HepG2 (cell line): ENCODE measurements around the gene PEX11B. TPM values are rescaled to one million over a fixed set of nuclear protein-coding genes. Genes with fewer than 3 reads are reported as not detected.

Source experiments
- AGO2 ChIP-seq: fragments of 200-400 bp; formaldehyde crosslinking; optimal IDR thresholded peaks from 2 replicates; pipeline ENCODE3; 2017; ENCODE audit warnings: mild to moderate bottlenecking, low read depth, low read length, moderate library complexity
- ATF4 ChIP-seq, 2 experiments: fragments of 450-650 bp in 1 of 2; sonication (generic) in 1 of 2; formaldehyde crosslinking; IDR thresholded peaks; 2 replicates each; pipeline versions ENCODE4 v1.5.0 to v1.8.0; 2020 to 2022; ENCODE audit warnings: mild to moderate bottlenecking in 1 of 2, missing genetic modification reagents in 1 of 2
- HIVEP1 ChIP-seq: sonication (generic); formaldehyde crosslinking; IDR thresholded peaks from 2 replicates; pipeline ENCODE4 v1.4.0; 2020; ENCODE audit warnings: mild to moderate bottlenecking, missing genetic modification reagents
- JUN ChIP-seq: sonication (generic); formaldehyde crosslinking; IDR thresholded peaks from 2 replicates; pipeline ENCODE4 v1.4.0; 2020; ENCODE audit warnings: mild to moderate bottlenecking, missing genetic modification reagents
- KLF11 ChIP-seq: IDR thresholded peaks from 2 replicates; pipeline ENCODE4 v1.6.1; 2016; ENCODE audit warnings: missing compliant biosample characterization
- KLF12 ChIP-seq: sonication (generic); formaldehyde crosslinking; IDR thresholded peaks from 2 replicates; pipeline ENCODE4 v1.4.0; 2020; ENCODE audit warnings: missing genetic modification reagents, borderline replicate concordance
- KLF9 ChIP-seq: IDR thresholded peaks from 2 replicates; pipeline ENCODE4 v1.6.1; 2016; ENCODE audit warnings: low read depth
- MEIS1 ChIP-seq: sonication (generic); formaldehyde crosslinking; IDR thresholded peaks from 2 replicates; pipeline ENCODE4 v1.9.0; 2021; ENCODE audit warnings: mild to moderate bottlenecking, missing genetic modification reagents, moderate library complexity, borderline replicate concordance
- MTERF4 ChIP-seq: sonication (generic); formaldehyde crosslinking; IDR thresholded peaks from 2 replicates; pipeline ENCODE4 v1.8.0; 2023; ENCODE audit warnings: mild to moderate bottlenecking, missing genetic modification reagents
- PHF5A ChIP-seq: IDR thresholded peaks from one replicate; pipeline ENCODE4 v1.6.1; 2018; ENCODE audit warnings: low read depth, missing genetic modification reagents; ENCODE audit not compliant: unreplicated experiment
- SKI ChIP-seq: fragments of 450-650 bp; IDR thresholded peaks from one replicate; pipeline ENCODE4 v1.6.1; 2018; ENCODE audit warnings: mild to moderate bottlenecking; ENCODE audit not compliant: partially characterized antibody
- SKIL ChIP-seq: sonication (generic); formaldehyde crosslinking; IDR thresholded peaks from 2 replicates; pipeline ENCODE4 v1.8.0; 2022; ENCODE audit warnings: missing genetic modification reagents, mild to moderate bottlenecking, moderate library complexity, borderline replicate concordance
- ZFX ChIP-seq: sonication (generic); formaldehyde crosslinking; IDR thresholded peaks from 2 replicates; pipeline ENCODE4 v1.4.0; 2020; ENCODE audit warnings: mild to moderate bottlenecking, low read depth, missing genetic modification reagents, moderate library complexity
- ZNF138 ChIP-seq: sonication (generic); formaldehyde crosslinking; IDR thresholded peaks from 2 replicates; pipeline ENCODE4 v1.5.0; 2020; ENCODE audit warnings: mild to moderate bottlenecking, low read depth, missing genetic modification reagents
- ZNF333 ChIP-seq: sonication (generic); formaldehyde crosslinking; IDR thresholded peaks from 2 replicates; pipeline ENCODE4 v1.4.0; 2020; ENCODE audit warnings: mild to moderate bottlenecking, missing genetic modification reagents, borderline replicate concordance
- ZNF451 ChIP-seq: sonication (generic); formaldehyde crosslinking; IDR thresholded peaks from 2 replicates; pipeline ENCODE4 v1.5.0; 2020; ENCODE audit warnings: mild to moderate bottlenecking, missing genetic modification reagents
- ZNF546 ChIP-seq: sonication (generic); formaldehyde crosslinking; conservative IDR thresholded peaks from 2 replicates; pipeline ENCODE4 v1.8.1; 2023; ENCODE audit warnings: mild to moderate bottlenecking, missing genetic modification reagents
- ZNF619 ChIP-seq: sonication (generic); formaldehyde crosslinking; IDR thresholded peaks from 2 replicates; pipeline ENCODE4 v1.4.0; 2020; ENCODE audit warnings: mild to moderate bottlenecking, missing genetic modification reagents
- ZNF644 ChIP-seq: IDR thresholded peaks from 2 replicates; pipeline ENCODE4 v1.6.1; 2016; ENCODE audit warnings: low read depth
- ZNF670 ChIP-seq: sonication (generic); formaldehyde crosslinking; IDR thresholded peaks from 2 replicates; pipeline ENCODE4 v1.8.0; 2022; ENCODE audit warnings: mild to moderate bottlenecking, missing genetic modification reagents, borderline replicate concordance
- polyA plus RNA-seq, 8 experiments: library from polyadenylated mRNA; depleted of rRNA in 3 of 8; stranded (reverse) in 7 of 8; unstranded in 1 of 8; fragments of >200 nt; fragmentation: Illumina TruSeq in 4 of 8; extraction: Trizol in 4 of 8; gene quantifications; 2 replicates each; pipeline versions ENCODE4 v1.2.1 to v1.2.3, GENCODE V29; 2011 to 2016; ENCODE audit warnings: low read depth in 4 of 8, missing spikeins in 1 of 8, mixed read lengths in 1 of 8; ENCODE audit not compliant: insufficient read depth in 1 of 8
- total RNA-seq, 5 experiments: library from RNA; depleted of rRNA; stranded (reverse); fragments of >200 nt; fragmentation: Illumina TruSeq; extraction: Trizol; gene quantifications; 2 replicates each; pipeline ENCODE4 v1.2.3, GENCODE V29; 2016; ENCODE audit warnings: low read depth in 1 of 5
- TF ChIP-seq, protein P1 (sequence below): IDR thresholded peaks from 2 replicates; pipeline ENCODE4 v1.4.0; 2020; ENCODE audit warnings: mild to moderate bottlenecking, missing genetic modification reagents

The PEX11B gene
- total and polyA plus RNA-seq, 2 of the 13 experiments (the other 11 are each of a cell fraction or from before 2014, with no cell fraction given): 21.6 to 48.4 TPM

DNA sequence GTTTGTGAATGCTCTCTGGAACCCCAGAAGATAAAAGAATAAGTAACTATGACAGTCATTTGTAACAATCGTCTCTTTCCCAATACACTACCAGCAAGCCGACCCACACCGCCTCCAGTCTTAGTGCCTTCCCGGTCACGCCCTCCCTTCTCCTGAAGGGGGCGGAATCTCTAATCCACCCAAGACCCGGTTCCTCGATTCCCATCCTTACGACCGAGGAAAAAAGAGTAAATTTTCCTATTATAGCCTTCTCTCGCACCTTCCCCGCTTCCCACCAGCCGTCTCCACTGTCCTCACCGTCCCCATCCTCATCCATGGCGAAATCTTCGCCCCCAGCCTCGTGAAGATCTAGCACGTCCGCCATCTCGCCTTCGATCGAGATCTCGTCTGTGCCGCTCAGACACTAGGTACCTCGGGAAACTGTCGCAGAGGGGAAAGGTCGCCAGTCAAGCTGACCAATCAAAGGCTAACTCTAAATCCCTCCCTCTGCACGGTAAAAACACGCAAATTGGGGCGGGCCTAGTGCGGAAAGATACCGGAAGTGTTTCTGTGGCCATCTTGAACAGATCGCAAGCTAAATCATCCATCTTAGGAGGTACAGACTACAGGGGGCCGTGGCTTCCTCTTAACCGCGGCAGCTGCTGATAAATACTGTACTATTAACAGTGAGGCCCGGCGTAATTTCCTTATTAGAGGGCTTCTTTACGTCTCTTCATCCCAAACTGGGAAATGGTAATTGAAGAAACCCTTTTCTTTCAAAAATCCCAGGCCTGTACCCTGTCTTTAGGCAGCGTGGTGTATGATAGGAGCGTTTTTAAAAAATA is 8.8 kb upstream of the PEX11B start, which contains the start of gene RBM8A (continued):
- TF ChIP-seq ZFX (CRISPR knock-in tag) (peak; percentile 75; the same call in 1 of the 2 replicates), KLF11 (CRISPR knock-in tag) (no peak), PHF5A (CRISPR knock-in tag) (peak; percentile 70), SKI (no peak), ZNF670 (CRISPR knock-in tag) (no peak), ATF4 (CRISPR knock-in tag; IDR thresholded peaks at IDR 0.05) (no peak), MEIS1 (CRISPR knock-in tag) (no peak), ZNF138 (no peak), ZNF546 (CRISPR knock-in tag) (no peak), ZNF619 (CRISPR knock-in tag) (peak; percentile 49; the same call in 1 of the 2 replicates), SKIL (CRISPR knock-in tag) (0 out of 2 replicates have a peak, but pooled peaks have one; percentile 24), ZNF333 (CRISPR knock-in tag) (no peak), MTERF4 (no peak), ZNF644 (no peak), HIVEP1 (no peak; the same call in 1 of the 2 replicates), AGO2 (no peak), KLF12 (0 out of 2 replicates have a peak, but pooled peaks have one; percentile 39), JUN (CRISPR knock-in tag) (peak; percentile 15; the same call in 1 of the 2 replicates), KLF9 (CRISPR knock-in tag) (0 out of 2 replicates have a peak, but pooled peaks have one; percentile 52), ZNF451 (CRISPR knock-in tag) (no peak)
- TF ChIP-seq, protein P1, sequence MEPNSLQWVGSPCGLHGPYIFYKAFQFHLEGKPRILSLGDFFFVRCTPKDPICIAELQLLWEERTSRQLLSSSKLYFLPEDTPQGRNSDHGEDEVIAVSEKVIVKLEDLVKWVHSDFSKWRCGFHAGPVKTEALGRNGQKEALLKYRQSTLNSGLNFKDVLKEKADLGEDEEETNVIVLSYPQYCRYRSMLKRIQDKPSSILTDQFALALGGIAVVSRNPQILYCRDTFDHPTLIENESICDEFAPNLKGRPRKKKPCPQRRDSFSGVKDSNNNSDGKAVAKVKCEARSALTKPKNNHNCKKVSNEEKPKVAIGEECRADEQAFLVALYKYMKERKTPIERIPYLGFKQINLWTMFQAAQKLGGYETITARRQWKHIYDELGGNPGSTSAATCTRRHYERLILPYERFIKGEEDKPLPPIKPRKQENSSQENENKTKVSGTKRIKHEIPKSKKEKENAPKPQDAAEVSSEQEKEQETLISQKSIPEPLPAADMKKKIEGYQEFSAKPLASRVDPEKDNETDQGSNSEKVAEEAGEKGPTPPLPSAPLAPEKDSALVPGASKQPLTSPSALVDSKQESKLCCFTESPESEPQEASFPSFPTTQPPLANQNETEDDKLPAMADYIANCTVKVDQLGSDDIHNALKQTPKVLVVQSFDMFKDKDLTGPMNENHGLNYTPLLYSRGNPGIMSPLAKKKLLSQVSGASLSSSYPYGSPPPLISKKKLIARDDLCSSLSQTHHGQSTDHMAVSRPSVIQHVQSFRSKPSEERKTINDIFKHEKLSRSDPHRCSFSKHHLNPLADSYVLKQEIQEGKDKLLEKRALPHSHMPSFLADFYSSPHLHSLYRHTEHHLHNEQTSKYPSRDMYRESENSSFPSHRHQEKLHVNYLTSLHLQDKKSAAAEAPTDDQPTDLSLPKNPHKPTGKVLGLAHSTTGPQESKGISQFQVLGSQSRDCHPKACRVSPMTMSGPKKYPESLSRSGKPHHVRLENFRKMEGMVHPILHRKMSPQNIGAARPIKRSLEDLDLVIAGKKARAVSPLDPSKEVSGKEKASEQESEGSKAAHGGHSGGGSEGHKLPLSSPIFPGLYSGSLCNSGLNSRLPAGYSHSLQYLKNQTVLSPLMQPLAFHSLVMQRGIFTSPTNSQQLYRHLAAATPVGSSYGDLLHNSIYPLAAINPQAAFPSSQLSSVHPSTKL (CRISPR knock-in tag): no peak; the same call in 1 of the 2 replicates
